Endodermal cell (in vitro differentiated cells): ENCODE results near the gene HNRNPL. TPM values are rescaled to one million over a fixed set of nuclear protein-coding genes. Genes with fewer than 3 reads are reported as not detected.

Experiments used
- DNase-seq: peaks from one replicate; pipeline ENCODE4 v3.0.0-alpha.2; 2017
- H3K27ac ChIP-seq: 2 replicates; pipeline ENCODE4 v1.5.1; 2013; ENCODE audit warnings: mild to moderate bottlenecking, low read depth, low read length, moderate library complexity
- H3K27me3 ChIP-seq: 2 replicates; pipeline ENCODE4 v1.6.1; 2013; ENCODE audit warnings: mild to moderate bottlenecking, low read length, moderate library complexity; ENCODE audit not compliant: insufficient read depth, control insufficient read depth, poor library complexity, severe bottlenecking
- H3K36me3 ChIP-seq: 2 replicates; pipeline ENCODE4 v1.7.0; 2013; ENCODE audit warnings: mild to moderate bottlenecking, low read length, moderate library complexity; ENCODE audit not compliant: control insufficient read depth, insufficient read depth
- H3K4me1 ChIP-seq: one replicate; pipeline ENCODE4 v1.7.0; 2013; ENCODE audit warnings: low read length; ENCODE audit not compliant: control insufficient read depth, insufficient read depth
- H3K4me3 ChIP-seq: 2 replicates; pipeline ENCODE4 v1.5.1; 2013; ENCODE audit warnings: mild to moderate bottlenecking, low read length, moderate library complexity
- H3K9ac ChIP-seq: 2 replicates; pipeline ENCODE4 v1.6.1; 2013; ENCODE audit warnings: mild to moderate bottlenecking, low read length, moderate library complexity; ENCODE audit not compliant: poor library complexity, severe bottlenecking; ENCODE audit errors: extremely low read depth
- H3K9me3 ChIP-seq: 2 replicates; pipeline ENCODE4 v1.6.1; 2013; ENCODE audit warnings: mild to moderate bottlenecking, low read length, moderate library complexity; ENCODE audit not compliant: control insufficient read depth
- H3K27ac Mint-ChIP-seq: 2 replicates; pipeline ENCODE4 v1.8.0; 2020; ENCODE audit warnings: mixed read lengths
- H3K27me3 Mint-ChIP-seq: 2 replicates; pipeline ENCODE4 v1.8.0; 2021; ENCODE audit warnings: mild to moderate bottlenecking, mixed read lengths; ENCODE audit not compliant: insufficient read depth
- H3K36me3 Mint-ChIP-seq: 2 replicates; pipeline ENCODE4 v1.8.0; 2020; ENCODE audit warnings: low read depth, mixed read lengths
- H3K4me1 Mint-ChIP-seq: 2 replicates; pipeline ENCODE4 v1.8.0; 2020; ENCODE audit warnings: mixed read lengths
- H3K4me3 Mint-ChIP-seq: 2 replicates; pipeline ENCODE4 v1.8.0; 2020; ENCODE audit warnings: mild to moderate bottlenecking, moderate library complexity, mixed read lengths
- H3K9me3 Mint-ChIP-seq: 2 replicates; pipeline ENCODE4 v1.8.0; 2020; ENCODE audit warnings: mild to moderate bottlenecking, mixed read lengths
- CTCF ChIP-seq: fragments of 200-600 bp; sonication (generic); conservative IDR thresholded peaks from 2 replicates; pipeline ENCODE4 v1.5.0; 2021; ENCODE audit warnings: antibody characterized with exemption, mild to moderate bottlenecking
- WGBS, 2 experiments: methylation state at CpG; one replicate each; pipeline versions ENCODE4 v1.1.5 to v1.1.7; 2013; ENCODE audit warnings: missing lambda C conversion rate in 2 of 2, mixed read lengths in 1 of 2; ENCODE audit not compliant: insufficient coverage in 1 of 2, insufficient read length in 1 of 2; 5-methylcytosine and 5-hydroxymethylcytosine counted together
- total RNA-seq, 2 donors: library from RNA; stranded (reverse); fragmentation: NEBNext Ultra II Directional in 1 of 2; extraction: Animal tissue kit (Norgen Biotek cat#: 25700) in 1 of 2; gene quantifications; 2 replicates in 1 of 2; 3 replicates in 1 of 2; pipeline ENCODE4 v1.2.1, GENCODE V29; 2021

The HNRNPL gene
- total RNA-seq, 2 donors from 2014 or later, result 607 to 646 TPM

GRCh38 chr19:38879400-38879751 lies 29.6 kb upstream of the HNRNPL start:
- no peaks in the 10 kb centered on the region for H3K4me1 Mint-ChIP-seq
- no peaks in the 10 kb centered on the region for H3K36me3 Mint-ChIP-seq
- H3K9me3 Mint-ChIP-seq, result no peaks in the 10 kb centered on the region

GRCh38 chr19:38878575-38879399 lies 29.0 kb upstream of the HNRNPL start:
- Histone ChIP-seq H3K4me3 (no peak overlapping the region), H3K9me3 (no peaks in the 10 kb centered on the region), H3K27ac (no peak overlapping the region), H3K9ac (no peak overlapping the region), H3K27me3 (no peaks in the 10 kb centered on the region), H3K36me3 (no peaks in the 10 kb centered on the region), H3K4me1 (no peaks in the 10 kb centered on the region)
- peak; percentile 32 for TF ChIP-seq CTCF
- H3K36me3 Mint-ChIP-seq, result no peaks in the 10 kb centered on the region
- no peak overlapping the region for H3K27ac Mint-ChIP-seq
- 86 to 89% methylated on average over 4 to 16 of the region's 16 CpGs for WGBS, 2 experiments
- no peak for DNase-seq
- H3K4me3 Mint-ChIP-seq, result no peak overlapping the region
- no peaks in the 10 kb centered on the region for H3K4me1 Mint-ChIP-seq
- H3K9me3 Mint-ChIP-seq, result no peaks in the 10 kb centered on the region
- H3K27me3 Mint-ChIP-seq, result no peaks in the 10 kb centered on the region

More at GRCh38 chr19:38879400-38879751, 29.6 kb upstream of the HNRNPL start:
- no peak for TF ChIP-seq CTCF
- H3K27ac Mint-ChIP-seq, result no peak overlapping the region
- Histone ChIP-seq H3K36me3 (no peaks in the 10 kb centered on the region), H3K4me3 (no peak overlapping the region), H3K4me1 (no peaks in the 10 kb centered on the region), H3K9me3 (no peaks in the 10 kb centered on the region), H3K9ac (no peak overlapping the region), H3K27me3 (no peaks in the 10 kb centered on the region), H3K27ac (no peak overlapping the region)
- H3K27me3 Mint-ChIP-seq, result no peaks in the 10 kb centered on the region
- 95 to 100% methylated on average over 2 to 11 of the region's 11 CpGs for WGBS, 2 experiments
- H3K4me3 Mint-ChIP-seq, result no peak overlapping the region
- peak; percentile 35 for DNase-seq

GRCh38 chr19:38877781-38878574 lies 28.2 kb upstream of the HNRNPL start, which contains the start of gene RINL:
Gene RINL, minus strand, starts transcription at chr19:38878275. Its CDS starts 1,533 bp downstream, at chr19:38876742.
- Histone ChIP-seq H3K27ac (no peak within 1 kb of the TSS), H3K9ac (no peak within 1 kb of the TSS), H3K4me1 (no peaks in the 10 kb centered on the region), H3K36me3 (no peaks in the 10 kb centered on the region), H3K27me3 (no peaks in the 10 kb centered on the region), H3K9me3 (no peaks in the 10 kb centered on the region), H3K4me3 (no peak within 1 kb of the TSS)
- no peaks in the 10 kb centered on the region for H3K36me3 Mint-ChIP-seq
- WGBS, 2 experiments, result 86 to 100% methylated on average over 1 to 11 of the region's 11 CpGs
- no peak for TF ChIP-seq CTCF
- peak; percentile 68 for DNase-seq
- H3K4me3 Mint-ChIP-seq, result no peak within 1 kb of the TSS
- H3K4me1 Mint-ChIP-seq, result no peaks in the 10 kb centered on the region
- no peaks in the 10 kb centered on the region for H3K9me3 Mint-ChIP-seq
- H3K27me3 Mint-ChIP-seq, result no peaks in the 10 kb centered on the region
- no peak within 1 kb of the TSS for H3K27ac Mint-ChIP-seq
